SK-N-SH (cell line): Measurements from ENCODE around the gene DMKN.

ENCODE experiments used
- CHD2 ChIP-seq: fragments of 150-350 bp; IDR thresholded peaks from 2 replicates; pipeline ENCODE4 v1.6.1; 2018; ENCODE audit warnings: low read length; ENCODE audit not compliant: partially characterized antibody
- CTCF ChIP-seq: fragments of 200-600 bp; sonication (generic); IDR thresholded peaks from 2 replicates; pipeline ENCODE4 v1.6.1; 2017; ENCODE audit warnings: antibody characterized with exemption, mild to moderate bottlenecking, moderate library complexity

GRCh38 chr19:35549879-35550523 is 36.6 kb upstream of the DMKN start:
- no peak for TF ChIP-seq CTCF
- no peak for TF ChIP-seq CHD2
